ENCODE results near the gene DCP1B.

The DCP1B gene

DNA sequence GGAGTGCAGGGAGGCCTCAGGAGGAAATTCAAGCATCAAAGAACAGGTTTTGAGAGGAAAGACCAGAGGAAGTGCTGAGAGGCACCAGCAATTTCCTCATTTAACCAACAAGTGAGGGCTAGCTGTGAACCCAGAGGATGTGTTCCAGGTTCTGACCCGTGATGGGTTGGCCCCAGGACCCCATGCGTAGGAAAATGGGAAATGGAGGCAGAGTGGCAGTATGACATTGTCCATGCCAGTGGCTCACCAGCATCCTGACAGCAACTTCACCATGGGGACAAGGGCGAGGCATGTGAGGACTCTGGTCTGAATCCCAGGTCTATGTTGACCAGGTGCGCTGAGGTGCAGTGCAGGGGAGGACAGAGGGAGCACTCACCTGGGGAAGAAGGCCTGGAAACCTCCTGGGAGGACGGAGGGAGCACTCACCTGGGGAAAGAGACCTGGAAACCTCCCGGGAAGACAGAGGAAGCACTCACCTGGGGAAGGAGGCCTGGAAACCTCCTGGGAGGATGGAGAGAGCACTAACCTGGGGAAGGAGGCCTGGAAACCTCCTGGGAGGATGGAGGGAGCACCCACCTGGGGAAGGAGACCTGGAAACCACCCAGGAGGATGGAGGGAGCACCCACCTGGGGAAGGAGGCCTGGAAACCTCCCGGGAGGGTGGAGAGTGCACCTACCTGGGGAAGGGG, 79.1 kb downstream of the DCP1B start:
- in situ Hi-C loops (cut with MboI; ENCODE audit: low sequenced_read_pairs, unreplicated experiment): no loop called here
- no peak for DNase-seq (ENCODE audit: low spot score)
- TF ChIP-seq, protein P1, sequence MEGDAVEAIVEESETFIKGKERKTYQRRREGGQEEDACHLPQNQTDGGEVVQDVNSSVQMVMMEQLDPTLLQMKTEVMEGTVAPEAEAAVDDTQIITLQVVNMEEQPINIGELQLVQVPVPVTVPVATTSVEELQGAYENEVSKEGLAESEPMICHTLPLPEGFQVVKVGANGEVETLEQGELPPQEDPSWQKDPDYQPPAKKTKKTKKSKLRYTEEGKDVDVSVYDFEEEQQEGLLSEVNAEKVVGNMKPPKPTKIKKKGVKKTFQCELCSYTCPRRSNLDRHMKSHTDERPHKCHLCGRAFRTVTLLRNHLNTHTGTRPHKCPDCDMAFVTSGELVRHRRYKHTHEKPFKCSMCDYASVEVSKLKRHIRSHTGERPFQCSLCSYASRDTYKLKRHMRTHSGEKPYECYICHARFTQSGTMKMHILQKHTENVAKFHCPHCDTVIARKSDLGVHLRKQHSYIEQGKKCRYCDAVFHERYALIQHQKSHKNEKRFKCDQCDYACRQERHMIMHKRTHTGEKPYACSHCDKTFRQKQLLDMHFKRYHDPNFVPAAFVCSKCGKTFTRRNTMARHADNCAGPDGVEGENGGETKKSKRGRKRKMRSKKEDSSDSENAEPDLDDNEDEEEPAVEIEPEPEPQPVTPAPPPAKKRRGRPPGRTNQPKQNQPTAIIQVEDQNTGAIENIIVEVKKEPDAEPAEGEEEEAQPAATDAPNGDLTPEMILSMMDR (IDR thresholded peaks at IDR 0.05; ENCODE audit: borderline replicate concordance, control extremely low read depth, extremely low read depth, insufficient read depth, missing control alignments): no peak

DNA sequence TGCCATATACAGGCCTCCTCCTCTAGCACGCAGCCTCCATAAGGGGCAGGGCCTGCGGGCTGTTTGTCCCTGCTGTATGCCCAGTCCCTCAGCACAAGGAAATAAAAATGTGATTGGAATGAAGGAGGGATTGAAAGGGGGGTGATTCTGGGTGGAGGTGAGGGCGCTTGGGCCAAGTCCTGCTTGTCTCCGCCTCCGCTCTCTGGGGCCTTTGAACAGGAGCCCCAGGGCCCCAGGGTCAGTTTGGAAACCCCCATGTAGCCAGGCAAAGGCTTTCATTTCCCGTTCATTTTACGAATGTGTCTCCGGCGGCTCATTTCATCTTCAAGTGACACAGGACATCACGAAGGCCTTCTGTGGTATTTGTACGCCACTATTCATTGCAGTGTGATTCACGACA, 81.3 kb downstream of the DCP1B start:
- TF ChIP-seq, protein P1 (IDR thresholded peaks at IDR 0.05; ENCODE audit: borderline replicate concordance, control extremely low read depth, extremely low read depth, insufficient read depth, missing control alignments): no peak

DNA sequence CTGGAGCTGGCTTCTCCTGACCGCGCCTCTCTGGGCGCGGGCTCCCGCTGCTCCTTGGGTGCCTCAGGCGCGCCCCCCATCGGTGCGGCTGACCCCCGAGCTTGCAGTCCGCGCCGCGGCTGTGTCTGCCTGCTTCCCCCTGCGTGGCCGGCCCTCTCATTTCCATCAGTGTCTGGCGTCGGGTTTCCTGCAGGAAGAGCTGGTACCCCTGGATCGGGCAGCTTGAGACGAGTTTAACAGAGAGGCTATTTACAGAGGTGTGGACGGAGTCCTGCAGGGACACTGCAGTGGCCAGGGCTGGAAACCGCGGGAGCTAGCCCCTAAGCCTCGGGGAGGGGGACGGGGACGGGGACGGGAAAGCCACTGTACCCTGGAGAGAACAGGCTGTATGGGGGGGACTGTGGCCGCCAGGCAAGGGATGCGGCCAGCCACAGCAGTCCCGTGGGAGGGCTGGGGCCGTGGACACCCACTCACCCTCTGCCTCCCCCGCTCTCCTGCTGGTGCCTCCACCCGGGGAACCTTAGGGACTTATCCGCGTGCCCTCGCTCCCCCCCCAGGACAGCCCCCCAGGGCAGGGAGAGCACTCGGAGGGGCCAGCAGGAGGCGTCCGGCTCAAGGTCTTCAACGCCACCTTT, 82.1 kb downstream of the DCP1B start:
- peak; percentile 35 for DNase-seq (ENCODE audit: low spot score)
- in situ Hi-C loops (cut with MboI; ENCODE audit: low sequenced_read_pairs, unreplicated experiment): no loop called here

More for the DNA sequence above, 81.3 kb downstream of the DCP1B start:
- peak; percentile 47 for DNase-seq (ENCODE audit: low spot score)
- in situ Hi-C loops (cut with MboI; ENCODE audit: low sequenced_read_pairs, unreplicated experiment): no loop called here

DNA sequence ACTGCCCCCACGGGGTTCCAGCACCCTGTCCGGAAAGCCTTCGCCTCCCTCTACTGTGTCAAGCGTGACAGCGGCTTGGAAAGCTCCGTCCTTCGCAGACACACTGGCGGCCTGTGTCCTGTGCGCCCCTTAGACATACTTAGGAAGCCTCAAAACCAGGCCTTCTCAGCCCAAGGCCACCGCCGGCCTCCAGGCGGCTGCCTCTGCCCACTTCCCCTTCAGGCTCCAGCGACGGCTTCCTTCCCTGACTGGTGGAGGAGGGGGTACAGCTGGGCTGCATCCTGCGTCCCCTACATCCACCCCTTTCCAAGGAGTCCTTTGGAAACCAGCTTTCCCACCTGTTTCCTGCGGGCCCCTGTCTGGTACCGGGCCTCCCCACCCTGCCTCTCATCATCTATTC, 83.3 kb downstream of the DCP1B start:
- DNase-seq (ENCODE audit: low spot score): peak; percentile 45
- TF ChIP-seq, protein P1 (IDR thresholded peaks at IDR 0.05; ENCODE audit: borderline replicate concordance, control extremely low read depth, extremely low read depth, insufficient read depth, missing control alignments): no peak
- in situ Hi-C loops (cut with MboI; ENCODE audit: low sequenced_read_pairs, unreplicated experiment): no loop called here

More for the DNA sequence above, 82.1 kb downstream of the DCP1B start:
- TF ChIP-seq, protein P1 (IDR thresholded peaks at IDR 0.05; ENCODE audit: borderline replicate concordance, control extremely low read depth, extremely low read depth, insufficient read depth, missing control alignments): peak; percentile 52

DNA sequence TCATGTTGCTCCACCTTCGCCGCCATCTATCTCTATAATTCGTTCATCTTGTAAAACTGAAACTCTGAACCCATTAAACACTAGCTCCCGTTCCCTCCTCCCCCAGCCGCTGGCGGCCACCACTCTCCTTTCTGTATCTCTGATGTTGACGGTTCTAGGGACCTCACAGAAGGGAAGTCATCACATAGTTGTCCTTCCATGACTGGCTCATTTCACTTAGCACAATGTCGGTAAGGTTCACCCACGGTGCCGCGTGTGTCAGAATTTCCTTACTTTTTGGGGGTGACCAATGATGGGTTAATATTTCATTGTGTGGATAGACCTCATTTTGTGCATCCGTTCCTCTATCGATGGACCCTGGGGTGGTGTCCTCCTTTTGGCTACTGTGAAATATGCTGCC, 83.8 kb downstream of the DCP1B start:
- in situ Hi-C loops (cut with MboI; ENCODE audit: low sequenced_read_pairs, unreplicated experiment): no loop called here
- no peak for DNase-seq (ENCODE audit: low spot score)
- TF ChIP-seq, protein P1 (IDR thresholded peaks at IDR 0.05; ENCODE audit: borderline replicate concordance, control extremely low read depth, extremely low read depth, insufficient read depth, missing control alignments): no peak

DNA sequence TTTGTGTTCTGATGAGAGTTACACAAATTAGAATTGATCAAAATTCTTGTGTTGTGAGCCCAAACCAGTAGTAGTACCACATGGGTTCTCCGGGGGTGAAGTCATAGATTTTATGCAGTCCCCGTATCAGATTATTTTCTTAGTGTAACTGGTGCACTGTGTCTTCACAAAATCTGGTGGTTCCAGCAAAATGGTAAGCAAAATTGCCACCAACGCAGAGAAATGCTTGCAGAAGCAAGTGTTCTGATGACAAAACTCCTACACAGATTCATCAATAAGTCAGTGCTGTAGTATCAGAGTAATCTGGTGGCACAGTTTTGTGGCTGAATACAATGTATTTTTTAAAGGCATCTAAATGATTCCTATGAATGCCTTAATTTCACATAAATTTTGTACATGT, 84.5 kb downstream of the DCP1B start:
- no peak for DNase-seq (ENCODE audit: low spot score)

More for the DNA sequence above, 84.5 kb downstream of the DCP1B start:
- TF ChIP-seq, protein P1 (IDR thresholded peaks at IDR 0.05; ENCODE audit: borderline replicate concordance, control extremely low read depth, extremely low read depth, insufficient read depth, missing control alignments): no peak
- in situ Hi-C loops (cut with MboI; ENCODE audit: low sequenced_read_pairs, unreplicated experiment): no loop called here
